GM19351 (cell line): ENCODE measurements around the gene APP.

Source experiments
- ATAC-seq: cut with Tn5 transposase; IDR thresholded peaks from one replicate; pipeline ENCODE4 v1.9.1; 2021; ENCODE audit warnings: mild to moderate bottlenecking, moderate library complexity; ENCODE audit not compliant: unreplicated experiment

APP gene

GRCh38 chr21:25986928-25987327 is 183.6 kb downstream of the APP start:
- no peak for ATAC-seq

DNA sequence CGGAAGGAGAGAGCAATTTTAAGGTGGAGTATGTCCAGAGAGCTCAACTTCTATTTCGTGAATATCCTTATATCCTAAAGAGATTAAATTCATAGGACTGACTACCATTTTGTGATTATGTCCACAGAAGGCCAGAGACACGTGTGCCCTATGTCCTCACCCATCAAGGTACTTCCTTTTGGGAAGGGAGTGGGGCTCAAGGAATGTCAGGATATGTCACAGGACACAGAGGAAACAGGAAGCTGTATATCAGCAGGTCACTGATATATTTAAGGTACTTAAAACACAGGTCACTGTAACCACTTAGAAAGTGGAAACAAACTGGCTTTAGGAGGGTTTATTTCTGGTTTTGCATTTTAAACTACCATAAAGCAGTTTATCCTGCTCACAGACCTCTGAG is 184.6 kb downstream of the APP start:
- no peak for ATAC-seq

GRCh38 chr21:25984538-25984937 is 186.0 kb downstream of the APP start:
- ATAC-seq: no peak

- no peak for ATAC-seq
Measured at GRCh38 chr21:25983745-25984144, 186.8 kb downstream of the APP start.

DNA sequence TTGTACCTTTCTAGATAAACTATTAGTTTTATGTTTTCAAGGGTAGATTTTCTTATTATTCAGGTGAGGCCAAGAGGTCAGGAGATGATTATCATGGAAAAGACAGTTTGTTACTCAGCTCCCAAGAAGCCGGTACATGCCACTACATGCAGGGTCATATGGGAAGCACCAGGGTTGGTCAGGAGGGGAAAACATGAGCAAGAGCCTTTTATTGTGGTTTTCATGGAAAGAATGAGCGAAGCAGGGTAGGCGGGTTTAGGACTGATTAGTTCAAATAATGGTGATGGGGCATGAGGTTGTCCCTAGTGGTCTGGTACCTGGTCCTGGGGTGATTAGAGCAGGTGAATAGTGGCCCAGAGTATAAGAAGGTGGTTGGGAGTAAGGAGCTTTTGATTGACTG is 189.9 kb downstream of the APP start:
- no peak for ATAC-seq

- no peak for ATAC-seq
Measured at GRCh38 chr21:25979845-25980616, 190.5 kb downstream of the APP start.

GRCh38 chr21:25977068-25977611 is 193.4 kb downstream of the APP start:
- no peak for ATAC-seq

GRCh38 chr21:25974964-25975363 is 195.6 kb downstream of the APP start:
- ATAC-seq: no peak

DNA sequence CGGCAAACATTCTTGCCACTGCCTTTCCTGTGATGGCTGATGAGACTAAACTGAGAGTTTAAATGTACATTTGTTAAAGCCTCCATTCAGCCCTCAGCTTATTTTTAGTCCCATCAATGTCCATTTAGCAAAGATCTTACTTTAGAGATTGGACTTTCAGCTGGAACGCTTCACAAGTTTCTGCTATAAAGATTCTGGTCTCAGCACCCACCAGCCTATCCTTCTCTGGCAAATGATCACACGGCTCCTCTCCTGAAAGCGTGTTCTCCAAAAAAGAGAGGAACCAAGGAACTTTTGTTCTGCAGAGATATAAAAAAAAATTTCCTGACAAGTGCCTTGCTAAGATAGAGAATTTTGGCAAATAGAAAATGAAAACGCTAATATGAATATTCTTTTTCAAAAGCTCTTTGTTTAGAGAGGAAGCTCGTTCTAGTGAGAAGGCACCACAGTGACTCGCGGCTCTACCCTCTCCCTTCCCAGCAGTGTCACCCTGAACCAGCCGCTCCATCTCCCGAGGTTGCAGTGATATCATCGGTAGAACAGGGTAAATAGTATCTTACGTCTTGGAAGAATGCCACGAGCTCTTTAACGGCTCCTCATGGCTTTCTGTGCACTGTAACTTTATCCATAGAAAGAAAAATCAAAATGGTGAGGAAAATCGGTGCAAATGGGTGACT is 200.2 kb downstream of the APP start:
- ATAC-seq: no peak

GRCh38 chr21:25967901-25968438 is 202.6 kb downstream of the APP start:
- peak; percentile 56 for ATAC-seq

DNA sequence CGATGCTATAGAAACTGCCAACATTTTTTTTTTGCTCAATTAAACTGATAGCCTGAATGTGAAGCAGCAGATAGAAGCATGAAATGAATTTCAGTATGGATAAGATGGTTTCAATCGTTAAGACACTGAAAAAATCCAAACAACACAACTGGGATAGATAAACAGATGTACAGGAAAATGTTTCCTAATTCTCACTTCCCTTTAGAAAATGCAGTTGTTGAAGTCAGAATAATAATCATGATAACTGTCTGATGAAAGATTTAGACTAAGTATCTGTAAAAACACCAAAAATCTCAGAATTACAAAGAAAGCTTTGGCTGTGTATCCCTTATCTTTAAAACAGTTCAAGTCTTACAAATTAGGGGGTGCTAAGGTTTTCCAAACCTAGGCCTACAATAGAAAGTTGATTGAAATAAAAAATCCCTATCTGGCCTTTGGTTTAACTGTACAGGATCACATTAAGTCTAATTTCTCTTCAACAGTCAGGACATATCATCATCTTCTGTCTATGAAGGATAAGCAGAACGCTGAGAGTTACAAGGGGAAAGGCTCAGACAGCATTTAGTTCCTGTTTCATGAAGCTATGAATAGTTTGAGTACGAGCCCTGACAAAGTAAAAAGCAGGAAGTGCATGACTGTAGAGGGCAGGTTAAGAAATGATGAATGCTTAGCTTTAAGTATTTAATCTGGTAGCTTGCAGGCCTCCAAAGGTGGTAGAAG is 203.2 kb downstream of the APP start:
- ATAC-seq: peak; percentile 99

DNA sequence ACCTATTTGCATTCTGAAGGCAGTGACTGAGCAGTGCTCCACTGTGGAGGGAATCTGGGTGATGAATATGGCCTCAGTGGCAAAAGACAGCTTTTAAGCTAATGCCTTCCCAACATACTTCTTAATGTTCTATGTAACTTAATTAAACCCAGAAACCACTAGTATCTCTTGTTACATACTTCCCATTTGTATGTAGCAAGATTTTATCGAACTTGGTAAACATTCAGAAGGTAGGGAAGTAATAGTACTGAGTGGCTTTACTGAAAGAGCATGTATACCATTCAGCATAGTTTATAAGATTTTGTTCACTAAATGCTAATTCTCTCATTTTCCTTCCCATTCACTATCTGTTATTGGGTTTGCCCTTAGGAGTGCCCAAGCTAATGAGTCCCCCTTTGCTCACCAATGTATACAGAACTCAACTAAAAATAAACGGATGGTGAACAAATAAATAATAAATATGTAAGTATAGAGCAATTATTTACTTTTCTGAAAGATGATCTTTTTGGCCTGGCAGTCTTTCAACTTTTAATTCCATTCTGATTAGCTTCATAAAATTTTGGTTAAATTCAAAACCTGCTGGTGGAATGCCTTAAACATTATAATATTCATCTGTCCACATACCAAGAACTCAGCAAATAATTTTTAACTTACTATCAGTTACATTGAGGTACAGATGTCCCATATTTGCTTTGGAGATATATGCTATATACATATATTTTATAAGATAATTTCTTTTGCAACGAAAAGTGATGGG is 204.4 kb downstream of the APP start:
- no peak for ATAC-seq

GRCh38 chr21:25964926-25965325 is 205.6 kb downstream of the APP start:
- no peak for ATAC-seq

DNA sequence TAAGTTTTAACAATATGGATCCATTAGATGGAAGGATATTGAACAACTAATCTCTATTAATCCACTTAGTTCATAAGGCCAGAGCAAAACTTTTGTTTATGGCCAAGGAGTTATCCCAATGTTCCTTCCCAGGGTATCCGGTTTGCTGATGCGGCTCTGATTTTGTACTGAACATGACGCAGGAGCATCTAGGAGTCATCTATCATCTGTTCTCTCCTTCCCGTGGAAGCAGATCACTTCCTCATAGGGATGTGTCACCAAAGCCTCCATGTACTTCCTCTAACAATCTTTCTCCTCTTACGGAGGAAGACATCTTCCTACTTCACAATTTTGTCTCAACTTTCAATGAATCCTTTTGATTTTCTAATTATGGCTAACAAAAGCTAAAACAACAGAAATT is 206.6 kb downstream of the APP start:
- ATAC-seq: no peak

- no peak for ATAC-seq
Measured at GRCh38 chr21:25963181-25963580, 207.4 kb downstream of the APP start.

GRCh38 chr21:25961042-25961441 is 209.5 kb downstream of the APP start:
- no peak for ATAC-seq

DNA sequence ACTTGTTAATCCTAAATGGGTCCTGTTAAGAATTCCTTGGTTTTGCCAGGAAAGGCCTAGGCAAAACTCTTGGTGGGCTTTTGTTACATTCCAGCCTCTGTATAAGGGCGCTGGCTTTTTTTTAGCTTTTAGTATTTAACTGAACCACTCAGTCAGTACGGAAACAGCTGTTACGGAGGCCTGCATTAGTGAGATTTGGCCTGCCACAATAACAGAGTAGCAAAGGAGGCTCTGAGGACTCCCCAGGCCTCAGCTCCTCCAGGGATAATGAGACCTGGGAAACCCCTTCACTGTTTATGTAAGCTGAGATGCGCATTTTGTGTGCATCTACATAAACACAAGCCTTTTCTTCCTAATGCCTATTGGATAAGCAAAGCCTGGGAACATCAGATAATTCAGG is 210.2 kb downstream of the APP start:
- no peak for ATAC-seq

DNA sequence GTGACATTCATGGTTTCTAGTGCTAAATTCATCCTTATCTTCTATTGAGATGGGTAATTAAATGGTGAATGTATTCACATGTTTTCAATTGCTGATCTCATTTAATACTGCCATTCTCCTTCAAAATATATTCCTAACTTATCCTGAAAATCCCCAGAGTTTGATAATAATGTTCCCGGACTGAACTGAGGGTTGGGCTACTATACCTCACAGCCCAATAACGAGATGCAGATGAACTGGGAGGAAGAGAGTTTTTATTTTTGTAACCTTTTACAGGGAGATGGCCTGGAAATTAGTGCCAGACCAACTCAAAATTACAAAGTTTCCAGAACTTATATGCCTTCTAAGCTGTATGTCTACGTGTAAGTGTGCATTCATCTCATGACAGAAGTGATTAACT is 210.8 kb downstream of the APP start:
- ATAC-seq: no peak

GRCh38 chr21:25956993-25957714 is 213.4 kb downstream of the APP start:
- no peak for ATAC-seq

DNA sequence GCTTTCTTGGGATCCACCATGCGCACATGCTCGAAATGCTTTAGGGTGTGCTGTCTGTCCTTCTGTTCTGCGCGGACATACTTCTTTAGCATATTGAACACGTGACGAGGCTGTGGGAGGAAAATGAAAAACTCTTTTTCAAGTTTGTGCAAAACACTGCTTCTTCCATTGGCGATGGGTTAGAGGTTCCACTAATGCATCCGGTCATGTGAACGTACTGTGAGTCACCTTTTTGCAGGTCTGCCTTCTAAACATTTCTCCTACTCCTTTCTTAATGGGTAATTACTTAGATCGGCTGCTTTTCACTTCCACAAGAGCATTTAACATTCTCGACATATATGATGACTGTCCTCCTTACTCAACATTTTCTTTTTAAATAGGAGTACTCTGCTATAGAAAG is 214.9 kb downstream of the APP start:
- no peak for ATAC-seq
